CD4-positive, alpha-beta T cell treated with Interleukin-21 for 1 hour (primary cell): ENCODE measurements around the gene PTPRN2.
"Not testable (repeated sequence)": the region's sequence is repeated elsewhere in the genome, so short reads cannot be mapped to it uniquely, and the experiment has no call there.

Experiments
- DNase-seq: peaks from one replicate; pipeline ENCODE4 v3.0.0-alpha.2; 2020

The PTPRN2 gene

GRCh38 chr7:158530800-158531609, 56.6 kb downstream of the PTPRN2 start:
- no peak for DNase-seq

- DNase-seq: no peak
Observed at GRCh38 chr7:158529181-158530096, 58.2 kb downstream of the PTPRN2 start.

- no peak for DNase-seq
Observed at GRCh38 chr7:158527915-158528502, 59.6 kb downstream of the PTPRN2 start.

GRCh38 chr7:158527495-158527894, 60.1 kb downstream of the PTPRN2 start:
- DNase-seq: no peak

- no peak for DNase-seq
Observed at GRCh38 chr7:158527038-158527437, 60.6 kb downstream of the PTPRN2 start.

- no peak for DNase-seq
Observed at GRCh38 chr7:158526531-158526930, 61.1 kb downstream of the PTPRN2 start.

- DNase-seq: no peak
Observed at GRCh38 chr7:158525648-158526484, 61.8 kb downstream of the PTPRN2 start.

- DNase-seq: no peak
Observed at GRCh38 chr7:158524749-158525635, 62.6 kb downstream of the PTPRN2 start.

- DNase-seq: not testable (repeated sequence)
Observed at GRCh38 chr7:158524286-158524685, 63.3 kb downstream of the PTPRN2 start.

GRCh38 chr7:158523877-158524276, 63.7 kb downstream of the PTPRN2 start:
- DNase-seq: not testable (repeated sequence)

- not testable (repeated sequence) for DNase-seq
Observed at GRCh38 chr7:158523165-158523856, 64.3 kb downstream of the PTPRN2 start.

- not testable (repeated sequence) for DNase-seq
Observed at GRCh38 chr7:158521795-158522194, 65.8 kb downstream of the PTPRN2 start.

GRCh38 chr7:158520825-158521224, 66.8 kb downstream of the PTPRN2 start:
- no peak for DNase-seq

GRCh38 chr7:158519633-158520174, 67.9 kb downstream of the PTPRN2 start:
- no peak for DNase-seq

- DNase-seq: no peak
Observed at GRCh38 chr7:158518980-158519632, 68.5 kb downstream of the PTPRN2 start.

- no peak for DNase-seq
Observed at GRCh38 chr7:158517571-158517970, 70.1 kb downstream of the PTPRN2 start.

- DNase-seq: no peak
Observed at GRCh38 chr7:158517072-158517471, 70.6 kb downstream of the PTPRN2 start.

- DNase-seq: no peak
Observed at GRCh38 chr7:158516524-158516923, 71.1 kb downstream of the PTPRN2 start.

- DNase-seq: no peak
Observed at GRCh38 chr7:158512869-158513268, 74.8 kb downstream of the PTPRN2 start.

GRCh38 chr7:158512042-158512441, 75.6 kb downstream of the PTPRN2 start:
- no peak for DNase-seq
